HG02798 (cell line): ENCODE measurements around the gene SPAG9.
A peak's percentile ranks its signal among the peaks of the same experiment; 100 is the strongest.

Experiments
- ATAC-seq: cut with Tn5 transposase; IDR thresholded peaks from one replicate; pipeline ENCODE4 v1.9.1; 2021; ENCODE audit warnings: mild to moderate bottlenecking; ENCODE audit not compliant: unreplicated experiment, poor library complexity

The SPAG9 gene

GRCh38 chr17:50924300-50924699, 196.4 kb downstream of the SPAG9 start:
- ATAC-seq, result no peak

GRCh38 chr17:50923611-50924010, 197.1 kb downstream of the SPAG9 start:
- ATAC-seq, result no peak

GRCh38 chr17:50922721-50923405, 197.8 kb downstream of the SPAG9 start:
- no peak for ATAC-seq

GRCh38 chr17:50922107-50922506, 198.6 kb downstream of the SPAG9 start:
- ATAC-seq, result no peak

- no peak for ATAC-seq
These were observed 199.6 kb downstream of the SPAG9 start for GRCh38 chr17:50920891-50921586.

GRCh38 chr17:50920041-50920410, 200.6 kb downstream of the SPAG9 start:
- no peak for ATAC-seq

- ATAC-seq, result peak; percentile 60
These were observed 201.2 kb downstream of the SPAG9 start for GRCh38 chr17:50919321-50920040.

GRCh38 chr17:50918933-50919296, 201.8 kb downstream of the SPAG9 start:
- no peak for ATAC-seq

GRCh38 chr17:50918071-50918932, 202.4 kb downstream of the SPAG9 start:
- ATAC-seq, result no peak

GRCh38 chr17:50917418-50917743, 203.3 kb downstream of the SPAG9 start:
- ATAC-seq, result peak; percentile 71

- no peak for ATAC-seq
These were observed 203.8 kb downstream of the SPAG9 start for GRCh38 chr17:50916708-50917417.

GRCh38 chr17:50916026-50916707, 204.5 kb downstream of the SPAG9 start:
- ATAC-seq, result no peak

GRCh38 chr17:50914505-50915063, 206.1 kb downstream of the SPAG9 start:
- ATAC-seq, result no peak

- no peak for ATAC-seq
These were observed 207.5 kb downstream of the SPAG9 start for GRCh38 chr17:50913120-50913519.
